Ishikawa (cell line): ENCODE results near the gene TERT.

Experiments
- CREB1 ChIP-seq: IDR thresholded peaks from 2 replicates; pipeline ENCODE4 v1.6.1; 2012; ENCODE audit warnings: low read depth
- EP300 ChIP-seq: IDR thresholded peaks from 2 replicates; pipeline ENCODE4 v1.6.1; 2012; ENCODE audit warnings: borderline replicate concordance
- RAD21 ChIP-seq: IDR thresholded peaks from 2 replicates; pipeline ENCODE4 v1.6.1; 2012; ENCODE audit warnings: low read depth
- TAF1 ChIP-seq: IDR thresholded peaks from 2 replicates; pipeline ENCODE4 v1.6.1; 2012; ENCODE audit warnings: low read depth, mild to moderate bottlenecking
- TEAD4 ChIP-seq: IDR thresholded peaks from 2 replicates; pipeline ENCODE4 v1.6.1; 2012
- YY1 ChIP-seq: IDR thresholded peaks from 2 replicates; pipeline ENCODE4 v1.6.1; 2012; ENCODE audit warnings: low read depth
- ZBTB7A ChIP-seq: IDR thresholded peaks from 2 replicates; pipeline ENCODE4 v1.6.1; 2012; ENCODE audit warnings: low read depth
- TF ChIP-seq, protein P1 (sequence below): IDR thresholded peaks from 2 replicates; pipeline ENCODE4 v1.6.1; 2012
- TF ChIP-seq, protein P2 (sequence below): IDR thresholded peaks from 2 replicates; pipeline ENCODE4 v1.6.1; 2012
- TF ChIP-seq, protein P3 (sequence below): IDR thresholded peaks from 2 replicates; pipeline ENCODE4 v1.6.1; 2012; ENCODE audit warnings: low read depth, mild to moderate bottlenecking

DNA sequence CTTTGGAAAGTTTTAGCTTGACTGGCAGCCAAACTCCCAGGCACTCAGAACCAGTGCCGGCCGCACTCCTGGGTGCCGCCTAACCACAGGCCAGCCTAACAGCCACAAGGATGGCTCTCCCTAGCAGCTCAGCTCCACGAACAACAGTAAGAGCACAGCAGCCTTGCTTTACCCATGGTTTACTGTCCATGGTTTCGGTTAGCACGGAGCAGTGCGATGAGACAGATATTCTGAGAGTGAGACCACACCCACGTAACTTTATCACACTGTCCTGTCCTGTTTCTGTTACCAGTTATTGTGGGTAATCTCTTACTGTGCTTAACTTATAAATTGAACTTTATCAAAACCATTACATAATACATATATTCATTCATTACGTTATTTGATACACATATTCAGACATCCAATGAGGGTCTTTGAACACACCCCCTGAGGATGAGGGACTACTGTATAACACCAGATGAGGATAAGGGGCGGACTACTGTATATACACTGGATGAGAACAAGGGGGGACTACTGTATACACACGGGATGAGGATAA lies 37.7 kb upstream of the TERT start:
- no peak for TF ChIP-seq EP300
- no peak for TF ChIP-seq RAD21
- no peak for TF ChIP-seq YY1
- TF ChIP-seq ZBTB7A: no peak
- TF ChIP-seq TEAD4: no peak
- TF ChIP-seq, protein P1, sequence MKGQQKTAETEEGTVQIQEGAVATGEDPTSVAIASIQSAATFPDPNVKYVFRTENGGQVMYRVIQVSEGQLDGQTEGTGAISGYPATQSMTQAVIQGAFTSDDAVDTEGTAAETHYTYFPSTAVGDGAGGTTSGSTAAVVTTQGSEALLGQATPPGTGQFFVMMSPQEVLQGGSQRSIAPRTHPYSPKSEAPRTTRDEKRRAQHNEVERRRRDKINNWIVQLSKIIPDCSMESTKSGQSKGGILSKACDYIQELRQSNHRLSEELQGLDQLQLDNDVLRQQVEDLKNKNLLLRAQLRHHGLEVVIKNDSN: no peak
- TF ChIP-seq, protein P2, sequence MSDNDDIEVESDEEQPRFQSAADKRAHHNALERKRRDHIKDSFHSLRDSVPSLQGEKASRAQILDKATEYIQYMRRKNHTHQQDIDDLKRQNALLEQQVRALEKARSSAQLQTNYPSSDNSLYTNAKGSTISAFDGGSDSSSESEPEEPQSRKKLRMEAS: no peak
- TF ChIP-seq, protein P3, sequence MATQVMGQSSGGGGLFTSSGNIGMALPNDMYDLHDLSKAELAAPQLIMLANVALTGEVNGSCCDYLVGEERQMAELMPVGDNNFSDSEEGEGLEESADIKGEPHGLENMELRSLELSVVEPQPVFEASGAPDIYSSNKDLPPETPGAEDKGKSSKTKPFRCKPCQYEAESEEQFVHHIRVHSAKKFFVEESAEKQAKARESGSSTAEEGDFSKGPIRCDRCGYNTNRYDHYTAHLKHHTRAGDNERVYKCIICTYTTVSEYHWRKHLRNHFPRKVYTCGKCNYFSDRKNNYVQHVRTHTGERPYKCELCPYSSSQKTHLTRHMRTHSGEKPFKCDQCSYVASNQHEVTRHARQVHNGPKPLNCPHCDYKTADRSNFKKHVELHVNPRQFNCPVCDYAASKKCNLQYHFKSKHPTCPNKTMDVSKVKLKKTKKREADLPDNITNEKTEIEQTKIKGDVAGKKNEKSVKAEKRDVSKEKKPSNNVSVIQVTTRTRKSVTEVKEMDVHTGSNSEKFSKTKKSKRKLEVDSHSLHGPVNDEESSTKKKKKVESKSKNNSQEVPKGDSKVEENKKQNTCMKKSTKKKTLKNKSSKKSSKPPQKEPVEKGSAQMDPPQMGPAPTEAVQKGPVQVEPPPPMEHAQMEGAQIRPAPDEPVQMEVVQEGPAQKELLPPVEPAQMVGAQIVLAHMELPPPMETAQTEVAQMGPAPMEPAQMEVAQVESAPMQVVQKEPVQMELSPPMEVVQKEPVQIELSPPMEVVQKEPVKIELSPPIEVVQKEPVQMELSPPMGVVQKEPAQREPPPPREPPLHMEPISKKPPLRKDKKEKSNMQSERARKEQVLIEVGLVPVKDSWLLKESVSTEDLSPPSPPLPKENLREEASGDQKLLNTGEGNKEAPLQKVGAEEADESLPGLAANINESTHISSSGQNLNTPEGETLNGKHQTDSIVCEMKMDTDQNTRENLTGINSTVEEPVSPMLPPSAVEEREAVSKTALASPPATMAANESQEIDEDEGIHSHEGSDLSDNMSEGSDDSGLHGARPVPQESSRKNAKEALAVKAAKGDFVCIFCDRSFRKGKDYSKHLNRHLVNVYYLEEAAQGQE: no peak
- TF ChIP-seq CREB1: no peak
- no peak for TF ChIP-seq TAF1
